Rectal smooth muscle tissue (tissue), 1 donor: ENCODE measurements around the gene SCN1B.
"Not testable (repeated sequence)": the region's sequence is repeated elsewhere in the genome, so short reads cannot be mapped to it uniquely, and the experiment has no call there.

Experiments
- H3K27ac ChIP-seq: one replicate; pipeline ENCODE4 v1.7.0; 2013; ENCODE audit warnings: low read depth, low read length, inconsistent platforms
- H3K27me3 ChIP-seq: one replicate; pipeline ENCODE4 v1.7.0; 2013; ENCODE audit warnings: low read length; ENCODE audit not compliant: control insufficient read depth, insufficient read depth
- H3K36me3 ChIP-seq: one replicate; pipeline ENCODE4 v1.7.0; 2013; ENCODE audit warnings: low read length; ENCODE audit not compliant: control insufficient read depth, insufficient read depth
- H3K4me1 ChIP-seq: one replicate; pipeline ENCODE4 v1.7.0; 2013; ENCODE audit warnings: low read length; ENCODE audit not compliant: control insufficient read depth, insufficient read depth
- H3K4me3 ChIP-seq: one replicate; pipeline ENCODE4 v1.7.0; 2013; ENCODE audit warnings: low read length
- H3K9ac ChIP-seq: one replicate; pipeline ENCODE4 v1.7.0; 2013; ENCODE audit warnings: low read length

SCN1B gene

GRCh38 chr19:35025969-35026368 lies 4.3 kb upstream of the SCN1B start:
- H3K4me1 ChIP-seq, result peaks cover 4% of the 10 kb centered on the region
- H3K36me3 ChIP-seq, result peaks cover 29% of the 10 kb centered on the region
- H3K9ac ChIP-seq, result no peak overlapping the region
- H3K4me3 ChIP-seq, result no peak overlapping the region
- no peak overlapping the region for H3K27ac ChIP-seq
- H3K27me3 ChIP-seq, result no peaks in the 10 kb centered on the region

GRCh38 chr19:35026418-35026817 lies 3.9 kb upstream of the SCN1B start:
- H3K36me3 ChIP-seq, result peaks cover 25% of the 10 kb centered on the region
- H3K9ac ChIP-seq, result no peak overlapping the region
- peaks cover 4% of the 10 kb centered on the region for H3K4me1 ChIP-seq
- H3K27ac ChIP-seq, result no peak overlapping the region
- H3K4me3 ChIP-seq, result no peak overlapping the region
- no peaks in the 10 kb centered on the region for H3K27me3 ChIP-seq

GRCh38 chr19:35027009-35027408 lies 3.3 kb upstream of the SCN1B start:
- H3K27ac ChIP-seq, result no peak overlapping the region
- peaks cover 22% of the 10 kb centered on the region for H3K36me3 ChIP-seq
- no peaks in the 10 kb centered on the region for H3K27me3 ChIP-seq
- peaks cover 4% of the 10 kb centered on the region for H3K4me1 ChIP-seq
- no peak overlapping the region for H3K9ac ChIP-seq
- H3K4me3 ChIP-seq, result no peak overlapping the region

- Histone ChIP-seq H3K27me3 (no peaks in the 10 kb centered on the region), H3K36me3 (peaks cover 19% of the 10 kb centered on the region), H3K4me3 (no peak overlapping the region), H3K27ac (no peak overlapping the region), H3K9ac (no peak overlapping the region), H3K4me1 (peaks cover 4% of the 10 kb centered on the region)
Observed at GRCh38 chr19:35027851-35028599, 2.2 kb upstream of the SCN1B start.

- H3K27me3 ChIP-seq, H3K9ac ChIP-seq, H3K4me3 ChIP-seq, H3K4me1 ChIP-seq, H3K27ac ChIP-seq: not testable (repeated sequence)
- H3K36me3 ChIP-seq, result peaks cover 17% of the 10 kb centered on the region
Observed at GRCh38 chr19:35028600-35028885, 1.7 kb upstream of the SCN1B start.

GRCh38 chr19:35029275-35029736 lies 964 bp upstream of the SCN1B start:
- H3K27ac ChIP-seq, H3K36me3 ChIP-seq, H3K4me1 ChIP-seq, H3K4me3 ChIP-seq, H3K27me3 ChIP-seq, H3K9ac ChIP-seq: not testable (repeated sequence)

GRCh38 chr19:35029737-35030256 lies 473 bp upstream of the SCN1B start:
- Histone ChIP-seq H3K36me3 (peaks cover 8% of the 10 kb centered on the region), H3K27me3 (no peaks in the 10 kb centered on the region), H3K4me1 (peaks cover 4% of the 10 kb centered on the region), H3K9ac (no peak overlapping the region), H3K27ac (no peak overlapping the region), H3K4me3 (peak overlapping the region; percentile 52)

GRCh38 chr19:35031072-35031881 lies 1.0 kb downstream of the SCN1B start:
- H3K27ac ChIP-seq, result no peak overlapping the region
- H3K36me3 ChIP-seq, result peaks cover 4% of the 10 kb centered on the region
- H3K9ac ChIP-seq, result no peak overlapping the region
- H3K27me3 ChIP-seq, result no peaks in the 10 kb centered on the region
- H3K4me3 ChIP-seq, result peak overlapping the region; percentile 55
- H3K4me1 ChIP-seq, result peaks cover 4% of the 10 kb centered on the region

- Histone ChIP-seq H3K27ac (no peak overlapping the region), H3K36me3 (peaks cover 3% of the 10 kb centered on the region), H3K4me3 (no peak overlapping the region), H3K9ac (no peak overlapping the region), H3K27me3 (no peaks in the 10 kb centered on the region), H3K4me1 (peaks cover 4% of the 10 kb centered on the region)
Observed at GRCh38 chr19:35032356-35032865, 2.1 kb downstream of the SCN1B start.

- Histone ChIP-seq H3K4me3 (no peak overlapping the region), H3K36me3 (no peaks in the 10 kb centered on the region), H3K4me1 (peaks cover 4% of the 10 kb centered on the region), H3K27me3 (no peaks in the 10 kb centered on the region), H3K9ac (no peak overlapping the region), H3K27ac (no peak overlapping the region)
Observed at GRCh38 chr19:35033067-35034004, 3.1 kb downstream of the SCN1B start.

- Histone ChIP-seq H3K27me3 (no peaks in the 10 kb centered on the region), H3K4me1 (peaks cover 4% of the 10 kb centered on the region), H3K36me3 (no peaks in the 10 kb centered on the region), H3K9ac (no peak overlapping the region), H3K4me3 (no peak overlapping the region), H3K27ac (no peak overlapping the region)
Observed at GRCh38 chr19:35034005-35034502, 3.8 kb downstream of the SCN1B start.
